HFF-Myc (cell line): ENCODE results near the gene POT1.

Experiments
- DNase-seq: peaks from one replicate; pipeline ENCODE4 v3.0.0-alpha.2; 2011; ENCODE audit warnings: low read depth; ENCODE audit errors: extremely low read depth
- H3K4me3 ChIP-seq: replicated peaks from 2 replicates; pipeline ENCODE4 v1.5.1; 2011; ENCODE audit warnings: low read depth, mild to moderate bottlenecking, control low read depth, low read length
- TF ChIP-seq, protein P1 (sequence below): IDR thresholded peaks from 2 replicates; pipeline ENCODE4 v1.5.1; 2012; ENCODE audit warnings: mild to moderate bottlenecking, low read depth, low read length, control low read depth; ENCODE audit errors: missing control alignments

Gene POT1

DNA sequence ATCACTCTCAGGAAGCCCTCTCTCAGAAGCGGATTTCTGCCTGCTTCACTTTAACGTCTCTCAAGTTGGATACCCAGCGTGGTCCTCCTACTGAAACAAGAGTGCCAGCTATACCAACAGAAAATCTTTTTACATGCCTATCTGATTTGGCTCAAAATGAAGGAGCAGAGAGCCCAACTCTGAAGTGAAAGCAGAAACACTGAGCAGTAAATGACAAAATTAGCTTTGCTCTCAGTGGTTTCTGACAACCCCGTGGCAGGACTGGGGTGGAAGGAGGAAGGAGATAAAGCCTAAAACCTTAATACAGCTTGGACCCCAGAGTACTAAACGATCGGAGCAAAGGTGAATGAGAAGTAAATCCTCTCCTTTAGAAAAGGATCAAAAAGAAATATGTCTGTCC is 139.0 kb downstream of the POT1 start:
- H3K4me3 ChIP-seq: no peak overlapping the region
- no peak for DNase-seq
- TF ChIP-seq, protein P1, sequence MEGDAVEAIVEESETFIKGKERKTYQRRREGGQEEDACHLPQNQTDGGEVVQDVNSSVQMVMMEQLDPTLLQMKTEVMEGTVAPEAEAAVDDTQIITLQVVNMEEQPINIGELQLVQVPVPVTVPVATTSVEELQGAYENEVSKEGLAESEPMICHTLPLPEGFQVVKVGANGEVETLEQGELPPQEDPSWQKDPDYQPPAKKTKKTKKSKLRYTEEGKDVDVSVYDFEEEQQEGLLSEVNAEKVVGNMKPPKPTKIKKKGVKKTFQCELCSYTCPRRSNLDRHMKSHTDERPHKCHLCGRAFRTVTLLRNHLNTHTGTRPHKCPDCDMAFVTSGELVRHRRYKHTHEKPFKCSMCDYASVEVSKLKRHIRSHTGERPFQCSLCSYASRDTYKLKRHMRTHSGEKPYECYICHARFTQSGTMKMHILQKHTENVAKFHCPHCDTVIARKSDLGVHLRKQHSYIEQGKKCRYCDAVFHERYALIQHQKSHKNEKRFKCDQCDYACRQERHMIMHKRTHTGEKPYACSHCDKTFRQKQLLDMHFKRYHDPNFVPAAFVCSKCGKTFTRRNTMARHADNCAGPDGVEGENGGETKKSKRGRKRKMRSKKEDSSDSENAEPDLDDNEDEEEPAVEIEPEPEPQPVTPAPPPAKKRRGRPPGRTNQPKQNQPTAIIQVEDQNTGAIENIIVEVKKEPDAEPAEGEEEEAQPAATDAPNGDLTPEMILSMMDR: no peak

- TF ChIP-seq, protein P1: no peak
- no peak overlapping the region for H3K4me3 ChIP-seq
- DNase-seq: no peak
These were observed 143.6 kb downstream of the POT1 start for GRCh38 chr7:124785994-124786393.

DNA sequence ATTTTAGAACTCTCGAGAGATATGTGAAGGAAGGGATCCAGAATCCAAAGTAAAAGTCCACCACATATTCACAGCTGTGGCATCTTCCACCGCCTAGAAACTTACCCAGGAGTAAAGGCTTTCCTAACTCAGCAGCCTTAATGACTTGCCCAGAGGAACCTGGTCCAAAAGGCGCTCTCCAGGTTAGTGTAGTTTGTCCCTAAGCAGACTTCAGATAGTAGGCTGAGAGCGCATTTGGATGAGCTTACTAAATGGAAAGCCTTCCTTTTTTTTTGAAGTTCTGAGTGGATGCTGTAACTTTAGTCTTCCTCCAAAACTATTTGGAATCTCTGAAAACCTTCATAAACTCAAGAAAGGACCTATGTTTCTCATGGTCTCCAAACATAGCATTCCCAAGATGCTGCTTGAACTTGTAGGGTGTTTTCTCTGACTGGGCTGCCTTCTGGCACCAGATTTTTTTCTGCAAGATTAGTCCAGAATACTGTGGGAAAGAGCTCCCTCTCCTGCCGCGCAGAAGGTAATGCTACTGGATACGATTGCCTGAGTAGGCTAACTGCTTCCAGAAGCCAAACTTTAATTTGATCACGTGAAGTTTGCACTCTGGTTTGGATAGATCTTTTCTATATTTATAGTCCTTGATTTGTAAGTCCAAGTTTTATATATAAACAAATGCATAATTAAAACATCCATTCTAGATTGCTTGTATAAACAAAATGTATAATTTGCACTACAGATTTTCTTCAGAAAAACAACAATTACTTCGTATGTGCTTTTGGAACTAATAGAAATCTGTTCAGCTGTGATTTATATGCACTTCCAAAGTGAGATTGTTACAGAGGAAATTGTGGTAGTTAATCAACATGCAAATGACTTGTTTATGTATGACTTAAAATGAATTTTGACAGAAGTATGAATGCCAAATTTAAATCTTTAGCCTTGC is 144.5 kb downstream of the POT1 start:
- DNase-seq: peak; percentile 32
- TF ChIP-seq, protein P1: peak; percentile 79
- no peak overlapping the region for H3K4me3 ChIP-seq

DNA sequence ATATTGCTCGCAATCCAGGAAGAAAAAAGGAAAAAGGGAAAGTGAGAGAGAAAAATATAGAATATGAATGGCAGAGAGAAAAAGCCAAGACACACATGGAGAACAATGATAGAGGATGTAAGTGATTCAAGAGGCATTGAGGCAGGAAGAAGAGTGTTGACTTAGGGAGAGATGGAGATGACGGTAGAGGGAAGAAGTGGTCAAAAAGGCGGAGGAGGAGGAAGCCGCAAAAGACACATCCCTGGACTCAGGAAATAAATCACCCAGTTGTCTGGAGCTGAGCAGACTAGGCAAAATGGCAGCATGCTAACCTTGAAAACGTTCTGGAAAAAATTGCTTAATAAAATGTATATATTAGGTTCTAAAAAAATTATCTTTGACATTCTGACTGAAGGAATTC is 146.4 kb downstream of the POT1 start:
- no peak overlapping the region for H3K4me3 ChIP-seq
- TF ChIP-seq, protein P1: no peak
- no peak for DNase-seq

DNA sequence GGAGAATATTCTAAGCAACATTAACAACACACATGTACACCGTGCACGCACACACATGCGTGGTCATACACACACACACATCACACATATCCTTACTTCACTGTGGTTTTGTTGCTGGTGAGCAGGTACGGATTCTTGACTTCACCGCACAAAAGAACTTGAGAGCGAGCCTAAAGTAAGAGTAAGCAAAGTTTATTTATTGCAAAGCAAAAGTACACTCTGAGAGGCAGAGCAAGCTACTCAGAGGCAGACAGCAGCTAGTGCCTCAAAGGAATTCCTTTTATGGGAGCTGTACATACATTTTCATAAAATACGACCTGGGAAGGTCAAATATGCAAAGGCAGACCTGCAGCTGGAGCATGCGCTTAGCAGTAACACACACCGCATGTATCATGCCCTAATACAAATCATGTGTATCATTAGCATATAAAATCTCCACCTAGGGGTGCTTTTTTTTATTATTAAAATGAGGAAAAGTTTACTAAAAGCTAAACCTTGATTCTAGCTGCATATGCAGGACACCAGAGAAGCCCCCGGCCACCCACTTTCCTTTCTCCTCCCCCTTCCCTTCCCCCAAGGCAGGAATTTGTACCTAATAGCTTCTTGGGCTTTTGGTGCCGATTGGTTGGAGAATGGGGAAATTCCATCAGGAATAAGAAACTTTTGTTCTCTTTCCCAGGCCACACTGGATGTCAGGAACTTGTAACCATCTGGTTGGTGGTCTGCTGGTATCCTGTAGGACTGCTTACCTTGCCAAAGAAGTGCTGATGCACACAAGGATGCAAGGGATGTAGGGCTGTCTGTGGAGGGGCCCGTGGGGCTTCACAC is 147.5 kb downstream of the POT1 start:
- no peak for DNase-seq
- TF ChIP-seq, protein P1: no peak
- no peak overlapping the region for H3K4me3 ChIP-seq

DNA sequence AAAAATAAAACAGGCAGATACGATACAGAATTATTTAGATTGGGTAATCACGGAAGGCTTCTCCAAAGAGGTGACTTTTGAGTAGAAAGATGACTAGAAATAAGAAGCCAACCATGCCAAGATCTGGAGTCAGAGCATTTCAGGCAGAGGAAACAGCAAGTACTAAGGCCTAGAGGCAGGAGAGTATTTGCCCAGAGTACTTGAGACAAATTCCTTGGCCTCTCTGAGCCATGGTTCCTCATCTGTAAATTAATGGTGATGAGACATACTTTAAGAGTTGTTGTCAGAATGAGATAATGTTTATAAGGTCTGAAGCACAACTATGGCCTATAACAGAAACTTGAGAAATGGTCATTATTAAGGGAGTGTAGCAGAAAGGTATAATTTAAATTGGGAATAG is 148.2 kb downstream of the POT1 start:
- no peak for DNase-seq
- TF ChIP-seq, protein P1: no peak
- no peak overlapping the region for H3K4me3 ChIP-seq
